GM12872 (cell line): ENCODE results near the gene TMTC4.

ENCODE experiments used
- CTCF ChIP-seq: IDR thresholded peaks from 3 replicates; pipeline ENCODE4 v1.5.1; 2011; ENCODE audit warnings: low read depth, mild to moderate bottlenecking, low read length, moderate library complexity; ENCODE audit not compliant: insufficient read depth

TMTC4 gene

GRCh38 chr13:100561158-100561499 is 113.5 kb downstream of the TMTC4 start:
- TF ChIP-seq CTCF: no peak

- TF ChIP-seq CTCF: no peak
Observed at GRCh38 chr13:100560498-100561157, 114.0 kb downstream of the TMTC4 start.

GRCh38 chr13:100559886-100560285 is 114.7 kb downstream of the TMTC4 start:
- TF ChIP-seq CTCF: no peak
